Measurements from ENCODE around the gene APCDD1. TPM values are rescaled to one million over a fixed set of nuclear protein-coding genes. Genes with fewer than 3 reads are reported as not detected.
"Not testable (repeated sequence)": the region's sequence is repeated elsewhere in the genome, so short reads cannot be mapped to it uniquely, and the experiment has no call there.

APCDD1 gene
- polyA plus RNA-seq, 4 donors, result 109 to 142 (median 127) TPM

GRCh38 chr18:10485475-10485874 lies 31.0 kb downstream of the APCDD1 start:
- no peak for DNase-seq (ENCODE audit: low read depth in 4 of 4, low spot score in 3 of 4)

GRCh38 chr18:10486362-10486761 lies 31.9 kb downstream of the APCDD1 start:
- no peak for DNase-seq (ENCODE audit: low read depth in 4 of 4, low spot score in 3 of 4)

GRCh38 chr18:10487154-10487553 lies 32.7 kb downstream of the APCDD1 start:
- DNase-seq (ENCODE audit: low read depth in 4 of 4, low spot score in 3 of 4), result no peak

GRCh38 chr18:10488017-10488416 lies 33.6 kb downstream of the APCDD1 start:
- DNase-seq (ENCODE audit: low read depth in 4 of 4, low spot score in 3 of 4), result no peak

- no peak for DNase-seq (ENCODE audit: low read depth in 4 of 4, low spot score in 3 of 4)
These were observed 36.1 kb downstream of the APCDD1 start for GRCh38 chr18:10490401-10491165.

GRCh38 chr18:10495936-10496335 lies 41.5 kb downstream of the APCDD1 start:
- DNase-seq (ENCODE audit: low read depth in 4 of 4, low spot score in 3 of 4), result no peak

- no peak for DNase-seq (ENCODE audit: low read depth in 4 of 4, low spot score in 3 of 4)
These were observed 42.8 kb downstream of the APCDD1 start for GRCh38 chr18:10497206-10497749.

GRCh38 chr18:10499230-10499629 lies 44.8 kb downstream of the APCDD1 start:
- DNase-seq (ENCODE audit: low read depth in 4 of 4, low spot score in 3 of 4), result no peak

GRCh38 chr18:10500038-10500437 lies 45.6 kb downstream of the APCDD1 start:
- no peak for DNase-seq (ENCODE audit: low read depth in 4 of 4, low spot score in 3 of 4)

- no peak for DNase-seq (ENCODE audit: low read depth in 4 of 4, low spot score in 3 of 4)
These were observed 50.3 kb downstream of the APCDD1 start for GRCh38 chr18:10504723-10505122.

- DNase-seq (ENCODE audit: low read depth in 4 of 4, low spot score in 3 of 4), result not testable (repeated sequence)
These were observed 51.5 kb downstream of the APCDD1 start for GRCh38 chr18:10505892-10506291.

- no peak for DNase-seq (ENCODE audit: low read depth in 4 of 4, low spot score in 3 of 4)
These were observed 54.2 kb downstream of the APCDD1 start for GRCh38 chr18:10508591-10508990.

- DNase-seq (ENCODE audit: low read depth in 4 of 4, low spot score in 3 of 4), result no peak
These were observed 56.8 kb downstream of the APCDD1 start for GRCh38 chr18:10511236-10511635.

GRCh38 chr18:10514082-10514481 lies 59.6 kb downstream of the APCDD1 start:
- DNase-seq (ENCODE audit: low read depth in 4 of 4, low spot score in 3 of 4), result no peak

GRCh38 chr18:10514601-10515000 lies 60.2 kb downstream of the APCDD1 start:
- no peak for DNase-seq (ENCODE audit: low read depth in 4 of 4, low spot score in 3 of 4)

- no peak for DNase-seq (ENCODE audit: low read depth in 4 of 4, low spot score in 3 of 4)
These were observed 61.0 kb downstream of the APCDD1 start for GRCh38 chr18:10515456-10515855.

- no peak for DNase-seq (ENCODE audit: low read depth in 4 of 4, low spot score in 3 of 4)
These were observed 61.6 kb downstream of the APCDD1 start for GRCh38 chr18:10516078-10516477.

GRCh38 chr18:10518595-10519255 lies 64.3 kb downstream of the APCDD1 start:
- DNase-seq (ENCODE audit: low read depth in 4 of 4, low spot score in 3 of 4), result no peak

GRCh38 chr18:10519366-10519765 lies 64.9 kb downstream of the APCDD1 start:
- DNase-seq (ENCODE audit: low read depth in 4 of 4, low spot score in 3 of 4), result no peak

GRCh38 chr18:10519999-10520935 lies 65.8 kb downstream of the APCDD1 start:
- peak; percentile 70 to 77 (median 74) for DNase-seq (ENCODE audit: low read depth in 4 of 4, low spot score in 3 of 4)

- no peak for DNase-seq (ENCODE audit: low read depth in 4 of 4, low spot score in 3 of 4)
These were observed 67.1 kb downstream of the APCDD1 start for GRCh38 chr18:10521566-10521965.
